ENCODE data around the gene IGSF22. TPM values are rescaled to one million over a fixed set of nuclear protein-coding genes. Genes with fewer than 3 reads are reported as not detected.

IGSF22 gene
- total and polyA plus RNA-seq, 8 donors = 0.52 to 2.1 (median 1.2) TPM

DNA sequence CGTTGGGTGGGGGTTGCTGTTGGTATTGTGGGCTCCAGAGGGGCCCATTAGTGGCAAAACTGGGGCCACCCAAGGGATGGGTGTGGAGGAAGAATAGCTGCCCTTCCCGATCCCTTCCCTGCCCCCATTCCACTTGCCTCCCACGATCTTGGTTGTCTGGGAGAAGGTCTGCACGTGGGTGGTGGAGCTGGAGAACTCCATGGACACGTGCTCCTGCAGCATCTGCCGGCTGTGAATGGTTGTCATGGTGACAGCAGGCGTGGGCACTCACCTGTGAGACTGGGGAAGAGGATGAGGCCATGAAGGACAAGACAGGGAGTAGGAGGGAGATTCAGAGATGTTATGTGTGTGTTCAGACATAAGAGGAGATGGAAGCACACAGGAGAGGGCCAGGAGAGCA, 2.0 kb downstream of the IGSF22 start:
- intact Hi-C loops (cut with DNase I) = no loop called here
- Histone ChIP-seq H3K27ac (no peak overlapping the region), H3K9me3 (no peaks in the 10 kb centered on the region), H3K27me3 (peaks cover 0 to 12% of the 10 kb centered on the region in 2 donors), H3K36me3 (no peaks in the 10 kb centered on the region), H3K4me1 (peaks cover 0 to 16% of the 10 kb centered on the region in 2 donors), H3K4me3 (no peak overlapping the region)
- TF ChIP-seq, protein P1, sequence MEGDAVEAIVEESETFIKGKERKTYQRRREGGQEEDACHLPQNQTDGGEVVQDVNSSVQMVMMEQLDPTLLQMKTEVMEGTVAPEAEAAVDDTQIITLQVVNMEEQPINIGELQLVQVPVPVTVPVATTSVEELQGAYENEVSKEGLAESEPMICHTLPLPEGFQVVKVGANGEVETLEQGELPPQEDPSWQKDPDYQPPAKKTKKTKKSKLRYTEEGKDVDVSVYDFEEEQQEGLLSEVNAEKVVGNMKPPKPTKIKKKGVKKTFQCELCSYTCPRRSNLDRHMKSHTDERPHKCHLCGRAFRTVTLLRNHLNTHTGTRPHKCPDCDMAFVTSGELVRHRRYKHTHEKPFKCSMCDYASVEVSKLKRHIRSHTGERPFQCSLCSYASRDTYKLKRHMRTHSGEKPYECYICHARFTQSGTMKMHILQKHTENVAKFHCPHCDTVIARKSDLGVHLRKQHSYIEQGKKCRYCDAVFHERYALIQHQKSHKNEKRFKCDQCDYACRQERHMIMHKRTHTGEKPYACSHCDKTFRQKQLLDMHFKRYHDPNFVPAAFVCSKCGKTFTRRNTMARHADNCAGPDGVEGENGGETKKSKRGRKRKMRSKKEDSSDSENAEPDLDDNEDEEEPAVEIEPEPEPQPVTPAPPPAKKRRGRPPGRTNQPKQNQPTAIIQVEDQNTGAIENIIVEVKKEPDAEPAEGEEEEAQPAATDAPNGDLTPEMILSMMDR (IDR thresholded peaks at IDR 0.05) = no peak
- no peak for DNase-seq
- no peak for ATAC-seq

DNA sequence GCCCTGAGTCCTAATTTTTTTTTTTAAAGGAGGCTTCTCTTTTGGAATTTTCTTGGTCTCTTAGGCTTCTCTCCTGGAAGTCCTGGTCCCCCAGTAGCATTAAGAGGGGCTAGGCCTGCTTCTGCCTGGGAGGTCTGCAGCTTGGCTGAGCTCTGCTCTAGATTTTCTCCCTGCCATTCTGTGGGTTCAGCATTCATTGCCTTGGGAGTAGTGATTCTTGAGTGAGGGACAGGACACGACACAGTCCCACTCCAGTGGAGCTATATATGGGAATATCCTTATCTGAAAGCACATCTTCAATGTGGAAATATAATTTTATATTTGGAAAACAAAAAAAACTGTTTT, 3.7 kb downstream of the IGSF22 start:
- H3K27ac ChIP-seq = no peak overlapping the region
- peaks cover 0 to 12% of the 10 kb centered on the region in 2 donors for H3K27me3 ChIP-seq
- H3K9me3 ChIP-seq = no peaks in the 10 kb centered on the region
- peak overlapping the region in 1 of 2 donors; percentile 57 for H3K4me3 ChIP-seq
- peaks cover 0 to 16% of the 10 kb centered on the region in 2 donors for H3K4me1 ChIP-seq
- H3K36me3 ChIP-seq = no peaks in the 10 kb centered on the region
- TF ChIP-seq, protein P1 (IDR thresholded peaks at IDR 0.05) = no peak
- no peak for DNase-seq
- intact Hi-C loops (cut with DNase I) = no loop called here
- no peak for ATAC-seq

DNA sequence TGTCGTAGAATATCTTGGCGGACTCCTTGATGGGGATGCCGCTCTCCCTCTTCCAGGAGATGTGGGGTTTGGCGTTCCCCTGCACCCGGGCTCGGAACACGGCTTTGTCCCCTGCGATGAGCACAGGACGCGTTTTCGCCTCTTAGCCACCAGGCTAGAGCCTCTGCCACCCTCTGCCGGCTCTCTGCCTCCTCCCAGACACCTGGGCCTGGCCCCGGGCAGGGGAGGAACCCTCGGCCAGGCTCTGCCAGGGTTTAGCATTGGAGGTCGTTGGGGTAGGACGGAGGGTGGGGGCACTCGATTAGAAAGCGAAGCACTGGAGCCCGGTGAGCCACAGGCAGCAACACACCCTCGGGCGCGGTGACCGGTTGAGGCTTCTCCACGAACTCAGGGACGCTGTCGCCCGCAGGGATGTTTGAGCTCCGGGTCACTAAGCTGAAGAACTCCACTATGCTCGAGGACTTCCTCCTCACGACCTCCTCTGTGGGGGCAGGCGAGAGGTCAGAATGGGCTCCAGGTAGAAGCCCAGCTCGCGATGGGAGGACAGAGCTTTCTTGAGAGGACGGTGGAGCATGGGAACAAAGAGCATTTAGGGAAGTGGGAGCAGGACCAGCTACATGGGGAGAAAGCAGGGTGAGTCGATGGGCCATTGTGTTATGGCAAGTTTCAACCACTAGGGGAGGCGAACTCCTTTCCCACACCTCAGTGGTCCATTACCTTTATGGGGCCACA, 4.3 kb downstream of the IGSF22 start:
- TF ChIP-seq, protein P1 (IDR thresholded peaks at IDR 0.05) = peak; percentile 84 to 87
- no peaks in the 10 kb centered on the region for H3K9me3 ChIP-seq
- H3K27me3 ChIP-seq = peaks cover 0 to 12% of the 10 kb centered on the region in 2 donors
- H3K4me1 ChIP-seq = peaks cover 0 to 16% of the 10 kb centered on the region in 2 donors
- no peaks in the 10 kb centered on the region for H3K36me3 ChIP-seq
- peak overlapping the region; percentile 45 to 57 for H3K4me3 ChIP-seq
- ATAC-seq (peak; percentile 85), DNase-seq (peak in 3 of 4 donors; percentile 44 to 58 (median 47))
- peak overlapping the region; percentile 46 to 57 for H3K27ac ChIP-seq
- intact Hi-C loops (cut with DNase I) = no loop called here

DNA sequence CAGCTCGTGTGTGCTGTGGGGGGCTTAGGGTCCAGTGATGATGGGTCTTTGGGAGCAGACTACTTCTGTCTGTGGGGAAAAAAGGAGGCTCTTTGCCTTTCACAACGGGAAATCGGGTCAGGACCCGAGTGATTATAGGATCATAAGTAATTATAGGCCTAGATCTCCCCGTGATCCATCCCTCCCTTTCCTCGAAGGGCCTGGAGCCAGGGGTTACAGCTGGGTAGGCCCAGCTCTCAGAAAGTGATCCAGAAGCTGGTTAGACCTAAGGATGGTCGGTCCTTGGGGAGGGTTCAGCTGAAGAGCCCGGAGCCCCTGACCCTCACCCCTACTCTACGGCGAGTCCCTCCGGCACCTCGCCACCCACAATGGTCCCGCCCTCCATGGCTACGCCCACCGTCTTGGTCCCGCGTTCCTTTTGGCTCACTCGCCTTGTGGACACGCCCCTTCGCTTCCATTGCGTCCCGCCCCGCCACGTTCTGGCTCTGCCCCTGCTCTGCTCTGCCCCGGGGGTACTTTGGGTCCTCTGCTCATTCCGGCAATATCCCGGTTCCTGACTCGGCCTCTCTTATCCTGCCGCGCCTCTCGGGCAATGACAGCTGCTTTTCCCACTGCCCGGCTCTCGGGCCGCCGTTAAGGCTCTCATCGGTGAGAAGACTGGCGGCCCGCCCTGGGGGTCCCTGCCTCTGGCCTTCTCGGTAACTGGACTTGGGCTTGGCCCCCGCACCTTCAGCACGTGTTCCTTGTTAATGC, 5.0 kb downstream of the IGSF22 start:
- DNase-seq = peak; percentile 77 to 93 (median 89)
- peak; percentile 97 for ATAC-seq
- peak overlapping the region; percentile 54 to 57 for H3K27ac ChIP-seq
- intact Hi-C loops (cut with DNase I) = no loop called here
- peak overlapping the region; percentile 45 to 57 for H3K4me3 ChIP-seq
- no peaks in the 10 kb centered on the region for H3K36me3 ChIP-seq
- H3K27me3 ChIP-seq = peaks cover 0 to 12% of the 10 kb centered on the region in 2 donors
- H3K9me3 ChIP-seq = no peaks in the 10 kb centered on the region
- H3K4me1 ChIP-seq = peaks cover 0 to 16% of the 10 kb centered on the region in 2 donors
- TF ChIP-seq, protein P1 (IDR thresholded peaks at IDR 0.05) = no peak

Data from left lung (tissue), 10 donors.